Mesodermal cell (in vitro differentiated cells): ENCODE measurements around the gene ETV4.
"Not testable (repeated sequence)": the region's sequence is repeated elsewhere in the genome, so short reads cannot be mapped to it uniquely, and the experiment has no call there.

Source experiments
- H3K27ac ChIP-seq: 2 replicates; pipeline ENCODE4 v1.7.0; 2013; ENCODE audit warnings: mild to moderate bottlenecking, low read depth, low read length, moderate library complexity; ENCODE audit not compliant: severe bottlenecking
- H3K36me3 ChIP-seq: 2 replicates; pipeline ENCODE4 v1.7.1; 2013; ENCODE audit warnings: mild to moderate bottlenecking, low read length, moderate library complexity; ENCODE audit not compliant: control insufficient read depth, insufficient read depth
- H3K4me1 ChIP-seq: one replicate; pipeline ENCODE4 v1.7.1; 2013; ENCODE audit warnings: mild to moderate bottlenecking, low read length; ENCODE audit not compliant: insufficient read depth, control insufficient read depth, poor library complexity, severe bottlenecking
- H3K4me3 ChIP-seq: 2 replicates; pipeline ENCODE4 v1.7.0; 2013; ENCODE audit warnings: low read length, control low read depth, mild to moderate bottlenecking; ENCODE audit not compliant: insufficient read depth, poor library complexity, severe bottlenecking; ENCODE audit errors: extremely low read depth
- H3K9me3 ChIP-seq: 2 replicates; pipeline ENCODE4 v1.7.1; 2013; ENCODE audit warnings: mild to moderate bottlenecking, low read length, moderate library complexity; ENCODE audit not compliant: control insufficient read depth
- WGBS, 2 experiments: methylation state at CpG; one replicate each; pipeline ENCODE4 v1.1.5; 2013; ENCODE audit warnings: missing lambda C conversion rate in 2 of 2; ENCODE audit not compliant: insufficient coverage in 2 of 2; 5-methylcytosine and 5-hydroxymethylcytosine counted together

ETV4 gene

GRCh38 chr17:43528988-43529814, 16.9 kb downstream of the ETV4 start:
- Histone ChIP-seq H3K4me3 (no peak overlapping the region), H3K9me3 (no peaks in the 10 kb centered on the region), H3K27ac (peak overlapping the region; percentile 96), H3K36me3 (peaks cover 62% of the 10 kb centered on the region), H3K4me1 (peaks cover 58% of the 10 kb centered on the region)
- 95 to 97% methylated on average over 15 to 19 of the region's 20 CpGs for WGBS, 2 experiments

- Histone ChIP-seq H3K4me3 (no peak overlapping the region), H3K4me1 (peaks cover 58% of the 10 kb centered on the region), H3K36me3 (peaks cover 66% of the 10 kb centered on the region), H3K27ac (no peak overlapping the region), H3K9me3 (no peaks in the 10 kb centered on the region)
- 83 to 91% methylated on average over 8 to 9 of the region's 13 CpGs for WGBS, 2 experiments
These were observed 17.7 kb downstream of the ETV4 start for GRCh38 chr17:43528319-43528987.

- Histone ChIP-seq H3K4me3 (no peak overlapping the region), H3K9me3 (no peaks in the 10 kb centered on the region), H3K4me1 (peaks cover 58% of the 10 kb centered on the region), H3K27ac (no peak overlapping the region), H3K36me3 (peaks cover 67% of the 10 kb centered on the region)
- WGBS, 2 experiments = 88 to 93% methylated on average over 4 to 6 of the region's 7 CpGs
These were observed 19.1 kb downstream of the ETV4 start for GRCh38 chr17:43526886-43527648.

- Histone ChIP-seq H3K9me3 (no peaks in the 10 kb centered on the region), H3K4me3 (no peak overlapping the region), H3K27ac (peak overlapping the region; percentile 85), H3K4me1 (peaks cover 44% of the 10 kb centered on the region), H3K36me3 (peaks cover 79% of the 10 kb centered on the region)
- 91 to 93% methylated on average over 6 to 8 of the region's 8 CpGs for WGBS, 2 experiments
These were observed 21.1 kb downstream of the ETV4 start for GRCh38 chr17:43524945-43525575.

- Histone ChIP-seq H3K9me3 (no peaks in the 10 kb centered on the region), H3K36me3 (peaks cover 88% of the 10 kb centered on the region)
These were observed 24.8 kb downstream of the ETV4 start for GRCh38 chr17:43521389-43521788.

GRCh38 chr17:43517615-43518386, 28.3 kb downstream of the ETV4 start:
- Histone ChIP-seq H3K4me3 (no peak overlapping the region), H3K4me1 (peaks cover 6% of the 10 kb centered on the region), H3K36me3 (peaks cover 91% of the 10 kb centered on the region), H3K9me3 (no peaks in the 10 kb centered on the region), H3K27ac (peak overlapping the region; percentile 26)
- WGBS, 2 experiments = 94 to 96% methylated on average over 3 of the region's 8 CpGs

More at GRCh38 chr17:43521389-43521788, 24.8 kb downstream of the ETV4 start:
- 91 to 100% methylated on average over 4 of the region's 4 CpGs for WGBS, 2 experiments
- H3K4me3 ChIP-seq = no peak overlapping the region
- peaks cover 27% of the 10 kb centered on the region for H3K4me1 ChIP-seq
- H3K27ac ChIP-seq = no peak overlapping the region

GRCh38 chr17:43517161-43517560, 29.0 kb downstream of the ETV4 start:
- Histone ChIP-seq H3K27ac (no peak overlapping the region), H3K9me3 (no peaks in the 10 kb centered on the region), H3K4me1 (peaks cover 6% of the 10 kb centered on the region), H3K4me3 (no peak overlapping the region), H3K36me3 (peaks cover 91% of the 10 kb centered on the region)
- WGBS, 2 experiments = 92 to 95% methylated on average over 5 of the region's 6 CpGs

GRCh38 chr17:43515656-43516055, 30.5 kb downstream of the ETV4 start:
- peaks cover 89% of the 10 kb centered on the region for H3K36me3 ChIP-seq
- WGBS, 2 experiments = 100% methylated on average over 1 of the region's 1 CpG
- no peak overlapping the region for H3K4me3 ChIP-seq

GRCh38 chr17:43511199-43511598, 34.9 kb downstream of the ETV4 start:
- H3K4me1 ChIP-seq, H3K4me3 ChIP-seq, H3K27ac ChIP-seq, H3K9me3 ChIP-seq: not testable (repeated sequence)
- peaks cover 83% of the 10 kb centered on the region for H3K36me3 ChIP-seq
- WGBS, 2 experiments = 100% methylated on average over 2 to 3 of the region's 3 CpGs

More at GRCh38 chr17:43515656-43516055, 30.5 kb downstream of the ETV4 start:
- Histone ChIP-seq H3K27ac (no peak overlapping the region), H3K4me1 (peaks cover 6% of the 10 kb centered on the region), H3K9me3 (no peaks in the 10 kb centered on the region)

GRCh38 chr17:43509440-43509839, 36.7 kb downstream of the ETV4 start:
- H3K27ac ChIP-seq, H3K9me3 ChIP-seq, H3K4me1 ChIP-seq, H3K4me3 ChIP-seq: not testable (repeated sequence)
- H3K36me3 ChIP-seq = peaks cover 88% of the 10 kb centered on the region
- WGBS, 2 experiments = 94% methylated on average over 6 of the region's 7 CpGs; no CpG with 5 or more reads in 1 of the 2 experiments
